ENCODE results near the gene LRRC45.

GRCh38 chr17:82072827-82073226 lies 49.7 kb downstream of the LRRC45 start:
- TF ChIP-seq, protein P1, sequence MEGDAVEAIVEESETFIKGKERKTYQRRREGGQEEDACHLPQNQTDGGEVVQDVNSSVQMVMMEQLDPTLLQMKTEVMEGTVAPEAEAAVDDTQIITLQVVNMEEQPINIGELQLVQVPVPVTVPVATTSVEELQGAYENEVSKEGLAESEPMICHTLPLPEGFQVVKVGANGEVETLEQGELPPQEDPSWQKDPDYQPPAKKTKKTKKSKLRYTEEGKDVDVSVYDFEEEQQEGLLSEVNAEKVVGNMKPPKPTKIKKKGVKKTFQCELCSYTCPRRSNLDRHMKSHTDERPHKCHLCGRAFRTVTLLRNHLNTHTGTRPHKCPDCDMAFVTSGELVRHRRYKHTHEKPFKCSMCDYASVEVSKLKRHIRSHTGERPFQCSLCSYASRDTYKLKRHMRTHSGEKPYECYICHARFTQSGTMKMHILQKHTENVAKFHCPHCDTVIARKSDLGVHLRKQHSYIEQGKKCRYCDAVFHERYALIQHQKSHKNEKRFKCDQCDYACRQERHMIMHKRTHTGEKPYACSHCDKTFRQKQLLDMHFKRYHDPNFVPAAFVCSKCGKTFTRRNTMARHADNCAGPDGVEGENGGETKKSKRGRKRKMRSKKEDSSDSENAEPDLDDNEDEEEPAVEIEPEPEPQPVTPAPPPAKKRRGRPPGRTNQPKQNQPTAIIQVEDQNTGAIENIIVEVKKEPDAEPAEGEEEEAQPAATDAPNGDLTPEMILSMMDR (IDR thresholded peaks at IDR 0.05): no peak
- no peak for TF ChIP-seq POLR2A (IDR thresholded peaks at IDR 0.05)

Measured in adrenal gland (tissue), 5 donors.